ENCODE data around the gene CPPED1.

DNA sequence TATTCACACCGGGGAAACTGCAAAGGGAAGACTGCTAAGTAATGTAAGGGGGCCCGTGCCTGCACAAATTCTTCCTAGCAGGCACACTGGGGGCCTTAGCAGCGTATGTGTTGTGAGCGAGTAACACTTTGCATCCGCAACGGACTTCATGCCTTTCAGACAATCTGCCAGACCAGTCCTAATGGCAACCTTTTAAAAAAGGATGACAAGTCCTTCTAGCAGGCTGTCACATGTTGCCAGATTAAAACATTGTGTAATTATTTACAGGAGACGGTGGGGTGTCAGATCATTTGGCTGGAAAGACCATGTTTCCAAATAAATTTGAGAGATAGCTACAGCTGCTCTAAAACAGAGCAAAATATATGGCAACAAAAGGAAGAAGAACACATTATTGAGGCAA, 46.1 kb downstream of the CPPED1 start:
- TF ChIP-seq, protein P1, sequence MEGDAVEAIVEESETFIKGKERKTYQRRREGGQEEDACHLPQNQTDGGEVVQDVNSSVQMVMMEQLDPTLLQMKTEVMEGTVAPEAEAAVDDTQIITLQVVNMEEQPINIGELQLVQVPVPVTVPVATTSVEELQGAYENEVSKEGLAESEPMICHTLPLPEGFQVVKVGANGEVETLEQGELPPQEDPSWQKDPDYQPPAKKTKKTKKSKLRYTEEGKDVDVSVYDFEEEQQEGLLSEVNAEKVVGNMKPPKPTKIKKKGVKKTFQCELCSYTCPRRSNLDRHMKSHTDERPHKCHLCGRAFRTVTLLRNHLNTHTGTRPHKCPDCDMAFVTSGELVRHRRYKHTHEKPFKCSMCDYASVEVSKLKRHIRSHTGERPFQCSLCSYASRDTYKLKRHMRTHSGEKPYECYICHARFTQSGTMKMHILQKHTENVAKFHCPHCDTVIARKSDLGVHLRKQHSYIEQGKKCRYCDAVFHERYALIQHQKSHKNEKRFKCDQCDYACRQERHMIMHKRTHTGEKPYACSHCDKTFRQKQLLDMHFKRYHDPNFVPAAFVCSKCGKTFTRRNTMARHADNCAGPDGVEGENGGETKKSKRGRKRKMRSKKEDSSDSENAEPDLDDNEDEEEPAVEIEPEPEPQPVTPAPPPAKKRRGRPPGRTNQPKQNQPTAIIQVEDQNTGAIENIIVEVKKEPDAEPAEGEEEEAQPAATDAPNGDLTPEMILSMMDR (IDR thresholded peaks at IDR 0.05): no peak
- no peak for TF ChIP-seq POLR2A (IDR thresholded peaks at IDR 0.05)
- no peak for TF ChIP-seq POLR2AphosphoS5 (IDR thresholded peaks at IDR 0.05)
- no peak for TF ChIP-seq EP300 (IDR thresholded peaks at IDR 0.05)

Data from sigmoid colon (tissue), 4 donors.